ENCODE data around the gene MLXIP.

DNA sequence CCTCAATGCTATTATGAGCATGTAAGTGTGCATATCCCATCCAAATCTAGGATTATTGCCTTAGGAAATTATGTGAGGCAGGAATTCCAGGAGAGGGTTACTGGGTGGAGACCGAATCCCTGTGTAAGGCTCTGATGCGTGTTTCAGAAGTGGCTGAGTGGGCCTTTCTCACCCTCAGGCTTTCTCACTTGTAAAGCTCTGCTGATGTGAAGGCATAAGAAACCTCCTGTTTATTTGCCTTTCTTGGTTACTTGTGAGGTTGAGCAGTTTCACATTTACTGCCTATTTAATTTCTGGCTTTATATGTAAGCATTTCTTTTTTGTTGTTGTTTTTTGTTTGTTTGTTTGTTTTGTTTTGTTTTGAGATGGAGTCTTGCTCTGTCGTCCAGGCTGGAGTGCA is 84.4 kb downstream of the MLXIP start:
- TF ChIP-seq, protein P1, sequence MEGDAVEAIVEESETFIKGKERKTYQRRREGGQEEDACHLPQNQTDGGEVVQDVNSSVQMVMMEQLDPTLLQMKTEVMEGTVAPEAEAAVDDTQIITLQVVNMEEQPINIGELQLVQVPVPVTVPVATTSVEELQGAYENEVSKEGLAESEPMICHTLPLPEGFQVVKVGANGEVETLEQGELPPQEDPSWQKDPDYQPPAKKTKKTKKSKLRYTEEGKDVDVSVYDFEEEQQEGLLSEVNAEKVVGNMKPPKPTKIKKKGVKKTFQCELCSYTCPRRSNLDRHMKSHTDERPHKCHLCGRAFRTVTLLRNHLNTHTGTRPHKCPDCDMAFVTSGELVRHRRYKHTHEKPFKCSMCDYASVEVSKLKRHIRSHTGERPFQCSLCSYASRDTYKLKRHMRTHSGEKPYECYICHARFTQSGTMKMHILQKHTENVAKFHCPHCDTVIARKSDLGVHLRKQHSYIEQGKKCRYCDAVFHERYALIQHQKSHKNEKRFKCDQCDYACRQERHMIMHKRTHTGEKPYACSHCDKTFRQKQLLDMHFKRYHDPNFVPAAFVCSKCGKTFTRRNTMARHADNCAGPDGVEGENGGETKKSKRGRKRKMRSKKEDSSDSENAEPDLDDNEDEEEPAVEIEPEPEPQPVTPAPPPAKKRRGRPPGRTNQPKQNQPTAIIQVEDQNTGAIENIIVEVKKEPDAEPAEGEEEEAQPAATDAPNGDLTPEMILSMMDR (conservative IDR thresholded peaks at IDR 0.05; ENCODE audit: low read length), result no peak
- TF ChIP-seq EZH2phosphoT487 (IDR thresholded peaks at IDR 0.05; ENCODE audit: borderline replicate concordance, low read depth, low read length), result no peak

All from OCI-LY7 (cell line).